Activated CD8-positive, alpha-beta T cell treated with anti-CD3 and anti-CD28 coated beads for 36 hours (primary cell): ENCODE measurements around the gene LRRC45. TPM values are rescaled to one million over a fixed set of nuclear protein-coding genes. Genes with fewer than 3 reads are reported as not detected.

Experiments used
- ATAC-seq: fragments of 200-7000 bp; cut with Tn5 transposase; one replicate; pipeline ENCODE4 v1.10.0; 2021; ENCODE audit warnings: mild to moderate bottlenecking, moderate library complexity
- CTCF ChIA-PET: fragments of 350-600 bp; sonication (Branson Sonifier 250); formaldehyde crosslinking; loops from one replicate; lab custom pipeline; 2021; ENCODE audit warnings: antibody characterized with exemption; lab: Charles Lee
- POLR2A ChIA-PET: fragments of 350-600 bp; sonication (Branson Sonifier 250); formaldehyde crosslinking; loops from one replicate; lab custom pipeline; 2021; ENCODE audit warnings: antibody characterized with exemption; lab: Charles Lee
- DNase-seq: peaks from one replicate; pipeline ENCODE4 v3.0.0-alpha.2; 2020
- H3K27ac Mint-ChIP-seq: one replicate; pipeline ENCODE4 v1.8.0; 2021; ENCODE audit warnings: mild to moderate bottlenecking, mixed read lengths
- H3K27me3 Mint-ChIP-seq: one replicate; pipeline ENCODE4 v1.8.0; 2021; ENCODE audit warnings: mixed read lengths
- H3K36me3 Mint-ChIP-seq: one replicate; pipeline ENCODE4 v1.8.0; 2021; ENCODE audit warnings: low read depth, mixed read lengths
- H3K4me1 Mint-ChIP-seq: one replicate; pipeline ENCODE4 v1.8.0; 2021; ENCODE audit warnings: low read depth, mixed read lengths
- H3K4me3 Mint-ChIP-seq: one replicate; pipeline ENCODE4 v1.8.0; 2021; ENCODE audit warnings: mild to moderate bottlenecking, moderate library complexity, mixed read lengths
- H3K9me3 Mint-ChIP-seq: one replicate; pipeline ENCODE4 v1.8.0; 2021; ENCODE audit warnings: mixed read lengths
- CTCF ChIP-seq: fragments of 200-600 bp; IDR thresholded peaks from one replicate; pipeline ENCODE4 v1.8.0; 2022; ENCODE audit warnings: antibody characterized with exemption, mild to moderate bottlenecking
- intact Hi-C: fragments of 100-400 bp; cut with micrococcal nuclease; formaldehyde crosslinking; loops from one replicate; pipeline ENCODE4 v1.10.0; 2022
- total RNA-seq, 2 experiments: library from RNA; stranded (reverse); gene quantifications; one replicate each; pipeline ENCODE4 v1.2.3, GENCODE V29; 2021

LRRC45 gene
- total RNA-seq, 2 experiments from 2014 or later = 12.9 TPM

GRCh38 chr17:82059272-82060000 is 36.3 kb downstream of the LRRC45 start:
- ATAC-seq = no peak
- CTCF ChIA-PET = interaction anchor here (2.2 kb wide), 1 partner anchor 29 kb away, joined by 5 read pairs; no protein-coding TSS in a partner anchor
- DNase-seq = no peak
- Mint-ChIP-seq H3K9me3 (no peaks in the 10 kb centered on the region), H3K27ac (no peak overlapping the region), H3K4me1 (peaks cover 8% of the 10 kb centered on the region), H3K27me3 (no peaks in the 10 kb centered on the region), H3K36me3 (peaks cover 3% of the 10 kb centered on the region), H3K4me3 (no peak overlapping the region)
- intact Hi-C loops = no loop called here
- no peak for TF ChIP-seq CTCF
- POLR2A ChIA-PET = interaction anchor here (0.7 to 1.9 kb wide), 6 partner anchors 10 to 167 kb away, joined by 3 to 4 read pairs (median 3); partner anchors contain the start of gene FASN

- intact Hi-C loops = no loop called here
- Mint-ChIP-seq H3K36me3 (peaks cover 1% of the 10 kb centered on the region), H3K9me3 (no peaks in the 10 kb centered on the region), H3K4me3 (no peak overlapping the region), H3K27ac (no peak overlapping the region), H3K27me3 (no peaks in the 10 kb centered on the region), H3K4me1 (peaks cover 9% of the 10 kb centered on the region)
- ATAC-seq (no peak), DNase-seq (no peak)
- POLR2A ChIA-PET = interaction anchor here (1.0 to 1.9 kb wide), 4 partner anchors 11 to 39 kb away, joined by 3 to 4 read pairs (median 4); partner anchors contain the start of gene FASN
- no peak for TF ChIP-seq CTCF
- CTCF ChIA-PET = interaction anchor here (2.2 kb wide), 1 partner anchor 30 kb away, joined by 5 read pairs; no protein-coding TSS in a partner anchor
These were observed 36.9 kb downstream of the LRRC45 start for GRCh38 chr17:82060001-82060380.

GRCh38 chr17:82060614-82061013 is 37.5 kb downstream of the LRRC45 start:
- ChIA-PET CTCF (interaction anchor here (2.2 kb wide), 1 partner anchor 30 kb away, joined by 5 read pairs; no protein-coding TSS in a partner anchor), POLR2A (interaction anchor here (1.2 to 7.4 kb wide), 3 partner anchors 8 to 28 kb away, joined by 4 to 98 read pairs (median 4); partner anchors contain the start of genes GPS1 and RFNG)
- intact Hi-C loops = no loop called here
- no peak for DNase-seq
- no peak overlapping the region for H3K4me3 Mint-ChIP-seq
- no peaks in the 10 kb centered on the region for H3K9me3 Mint-ChIP-seq
- H3K27me3 Mint-ChIP-seq = no peaks in the 10 kb centered on the region
- H3K36me3 Mint-ChIP-seq = peaks cover 1% of the 10 kb centered on the region
- no peak for TF ChIP-seq CTCF
- no peak for ATAC-seq
- H3K4me1 Mint-ChIP-seq = peaks cover 9% of the 10 kb centered on the region
- H3K27ac Mint-ChIP-seq = no peak overlapping the region

- Mint-ChIP-seq H3K27me3 (no peaks in the 10 kb centered on the region), H3K4me3 (no peak overlapping the region), H3K27ac (no peak overlapping the region), H3K9me3 (no peaks in the 10 kb centered on the region), H3K4me1 (peaks cover 11% of the 10 kb centered on the region), H3K36me3 (peaks cover 1% of the 10 kb centered on the region)
- ChIA-PET CTCF (interaction anchor here (2.2 kb wide), 1 partner anchor 31 kb away, joined by 5 read pairs; no protein-coding TSS in a partner anchor), POLR2A (interaction anchor here (0.9 to 7.4 kb wide), 3 partner anchors 9 to 27 kb away, joined by 4 to 98 read pairs (median 6); partner anchors contain the start of genes GPS1 and RFNG)
- no peak for TF ChIP-seq CTCF
- no peak for DNase-seq
- no peak for ATAC-seq
- intact Hi-C loops = no loop called here
These were observed 38.2 kb downstream of the LRRC45 start for GRCh38 chr17:82061047-82061925.
